Neural progenitor cell (in vitro differentiated cells): Measurements from ENCODE around the gene PMEPA1. TPM values are rescaled to one million over a fixed set of nuclear protein-coding genes. Genes with fewer than 3 reads are reported as not detected.

ENCODE experiments used
- DNase-seq: peaks from one replicate; pipeline ENCODE4 v3.0.0-alpha.2; 2016; ENCODE audit warnings: low spot score
- H2AFZ ChIP-seq: fragments of 200-600 bp; sonication (generic); replicated peaks from 2 replicates; pipeline ENCODE4 v1.6.1; 2016; ENCODE audit warnings: antibody characterized with exemption
- H3F3A ChIP-seq: fragments of 200-600 bp; sonication (generic); 2 replicates; pipeline ENCODE4 v1.6.1; 2016; ENCODE audit warnings: antibody characterized with exemption, low read depth
- H3K27ac ChIP-seq: fragments of 200-600 bp; sonication (generic); 2 replicates; pipeline ENCODE4 v1.5.1; 2016; ENCODE audit warnings: mild to moderate bottlenecking
- H3K27me3 ChIP-seq: fragments of 200-600 bp; sonication (generic); 2 replicates; pipeline ENCODE4 v1.6.1; 2016; ENCODE audit warnings: mild to moderate bottlenecking, moderate library complexity
- H3K36me3 ChIP-seq: fragments of 200-600 bp; sonication (generic); 2 replicates; pipeline ENCODE4 v1.5.1; 2016
- H3K4me1 ChIP-seq: fragments of 200-600 bp; sonication (generic); 2 replicates; pipeline ENCODE4 v1.6.1; 2016; ENCODE audit warnings: mixed run types
- H3K4me2 ChIP-seq: fragments of 200-600 bp; sonication (generic); 2 replicates; pipeline ENCODE4 v1.6.1; 2016
- H3K4me3 ChIP-seq: fragments of 200-600 bp; sonication (generic); 2 replicates; pipeline ENCODE4 v1.5.1; 2016
- H3K79me2 ChIP-seq: fragments of 200-600 bp; sonication (generic); 2 replicates; pipeline ENCODE4 v1.6.1; 2016; ENCODE audit warnings: low read depth
- H3K9ac ChIP-seq: fragments of 200-600 bp; sonication (generic); 2 replicates; pipeline ENCODE4 v1.6.1; 2016
- H3K9me3 ChIP-seq: fragments of 200-600 bp; sonication (generic); 2 replicates; pipeline ENCODE4 v1.5.1; 2016; ENCODE audit warnings: low read depth
- H4K20me1 ChIP-seq: fragments of 200-600 bp; sonication (generic); 2 replicates; pipeline ENCODE4 v1.6.1; 2016; ENCODE audit warnings: low read depth
- H3K27ac Mint-ChIP-seq: 3 replicates; pipeline ENCODE4 v1.8.0; 2021; ENCODE audit warnings: mixed read lengths
- H3K27me3 Mint-ChIP-seq: 2 replicates; pipeline ENCODE4 v1.8.0; 2022; ENCODE audit warnings: low read depth, mild to moderate bottlenecking, inconsistent platforms, moderate library complexity, mixed read lengths; ENCODE audit not compliant: insufficient read depth
- H3K36me3 Mint-ChIP-seq: 3 replicates; pipeline ENCODE4 v1.8.0; 2021; ENCODE audit warnings: mixed read lengths
- H3K4me1 Mint-ChIP-seq: 3 replicates; pipeline ENCODE4 v1.8.0; 2021; ENCODE audit warnings: mixed read lengths
- H3K4me3 Mint-ChIP-seq: 3 replicates; pipeline ENCODE4 v1.8.0; 2021; ENCODE audit warnings: mild to moderate bottlenecking, moderate library complexity, mixed read lengths
- H3K9me3 Mint-ChIP-seq: 3 replicates; pipeline ENCODE4 v1.8.0; 2020; ENCODE audit warnings: mixed read lengths
- EZH2 ChIP-seq: fragments of 200-600 bp; sonication (generic); IDR thresholded peaks from 2 replicates; pipeline ENCODE4 v1.6.1; 2017; ENCODE audit warnings: antibody characterized with exemption, mild to moderate bottlenecking, moderate library complexity
- EZH2phosphoT487 ChIP-seq: fragments of 200-600 bp; sonication (generic); IDR thresholded peaks from 2 replicates; pipeline ENCODE4 v1.6.1; 2017; ENCODE audit warnings: antibody characterized with exemption
- total RNA-seq: library from RNA; depleted of rRNA; stranded (reverse); fragments of >200 nt; gene quantifications from 2 replicates; pipeline ENCODE4 v1.2.3, GENCODE V29; 2015; ENCODE audit warnings: low replicate concordance
- TF ChIP-seq, protein P1 (sequence below): fragments of 200-600 bp; sonication (generic); IDR thresholded peaks from 2 replicates; pipeline ENCODE4 v1.5.1; 2017; ENCODE audit warnings: antibody characterized with exemption, mild to moderate bottlenecking

PMEPA1 gene
- total RNA-seq, 1 donor from 2014 or later = 1.7 TPM

DNA sequence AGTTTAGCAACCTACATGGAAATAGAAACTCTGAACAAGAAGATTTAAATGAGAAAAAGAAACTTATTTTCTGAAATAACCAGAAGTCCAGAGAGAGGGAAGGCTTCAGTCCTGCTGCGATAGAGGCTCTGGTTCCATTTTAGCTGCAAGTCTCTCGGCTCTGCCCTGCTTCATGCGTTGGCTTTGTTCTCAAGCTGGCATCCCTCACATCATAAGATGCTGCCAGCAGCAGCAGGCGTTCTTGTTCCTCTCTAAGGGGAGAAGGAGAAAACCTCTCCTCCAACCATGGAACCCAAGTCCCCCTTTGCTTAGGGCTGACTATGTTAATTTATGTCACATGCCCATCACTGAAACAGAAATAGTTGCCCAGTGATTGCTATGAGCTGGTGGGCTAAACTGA is 46.4 kb upstream of the PMEPA1 start:
- Histone ChIP-seq H3K4me1 (peaks cover 4% of the 10 kb centered on the region), H4K20me1 (no peaks in the 10 kb centered on the region), H3K9me3 (no peaks in the 10 kb centered on the region), H3K79me2 (no peaks in the 10 kb centered on the region), H3F3A (no peaks in the 10 kb centered on the region), H2AFZ (no peak overlapping the region), H3K4me2 (no peak overlapping the region), H3K4me3 (no peak overlapping the region), H3K36me3 (no peaks in the 10 kb centered on the region), H3K27ac (no peak overlapping the region), H3K27me3 (no peaks in the 10 kb centered on the region), H3K9ac (no peak overlapping the region)
- TF ChIP-seq EZH2 = no peak
- no peak for TF ChIP-seq EZH2phosphoT487
- TF ChIP-seq, protein P1, sequence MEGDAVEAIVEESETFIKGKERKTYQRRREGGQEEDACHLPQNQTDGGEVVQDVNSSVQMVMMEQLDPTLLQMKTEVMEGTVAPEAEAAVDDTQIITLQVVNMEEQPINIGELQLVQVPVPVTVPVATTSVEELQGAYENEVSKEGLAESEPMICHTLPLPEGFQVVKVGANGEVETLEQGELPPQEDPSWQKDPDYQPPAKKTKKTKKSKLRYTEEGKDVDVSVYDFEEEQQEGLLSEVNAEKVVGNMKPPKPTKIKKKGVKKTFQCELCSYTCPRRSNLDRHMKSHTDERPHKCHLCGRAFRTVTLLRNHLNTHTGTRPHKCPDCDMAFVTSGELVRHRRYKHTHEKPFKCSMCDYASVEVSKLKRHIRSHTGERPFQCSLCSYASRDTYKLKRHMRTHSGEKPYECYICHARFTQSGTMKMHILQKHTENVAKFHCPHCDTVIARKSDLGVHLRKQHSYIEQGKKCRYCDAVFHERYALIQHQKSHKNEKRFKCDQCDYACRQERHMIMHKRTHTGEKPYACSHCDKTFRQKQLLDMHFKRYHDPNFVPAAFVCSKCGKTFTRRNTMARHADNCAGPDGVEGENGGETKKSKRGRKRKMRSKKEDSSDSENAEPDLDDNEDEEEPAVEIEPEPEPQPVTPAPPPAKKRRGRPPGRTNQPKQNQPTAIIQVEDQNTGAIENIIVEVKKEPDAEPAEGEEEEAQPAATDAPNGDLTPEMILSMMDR = no peak
- H3K36me3 Mint-ChIP-seq = no peaks in the 10 kb centered on the region
- H3K9me3 Mint-ChIP-seq = peaks cover 2% of the 10 kb centered on the region
- H3K4me1 Mint-ChIP-seq = peaks cover 10% of the 10 kb centered on the region
- peaks cover 4% of the 10 kb centered on the region for H3K27me3 Mint-ChIP-seq
- no peak overlapping the region for H3K4me3 Mint-ChIP-seq
- no peak overlapping the region for H3K27ac Mint-ChIP-seq
- no peak for DNase-seq

- H3K9me3 ChIP-seq = no peaks in the 10 kb centered on the region
- DNase-seq = no peak
- Mint-ChIP-seq H3K4me1 (peaks cover 10% of the 10 kb centered on the region), H3K36me3 (no peaks in the 10 kb centered on the region), H3K4me3 (no peak overlapping the region), H3K27ac (no peak overlapping the region), H3K27me3 (peaks cover 4% of the 10 kb centered on the region), H3K9me3 (peaks cover 2% of the 10 kb centered on the region)
- H3K27ac ChIP-seq = no peak overlapping the region
- TF ChIP-seq EZH2phosphoT487 (no peak), EZH2 (no peak)
- TF ChIP-seq, protein P1 = no peak
- no peak overlapping the region for H3K4me2 ChIP-seq
- H3K4me1 ChIP-seq = peaks cover 4% of the 10 kb centered on the region
- H3K79me2 ChIP-seq = no peaks in the 10 kb centered on the region
- no peak overlapping the region for H2AFZ ChIP-seq
- H3F3A ChIP-seq = no peaks in the 10 kb centered on the region
- no peaks in the 10 kb centered on the region for H4K20me1 ChIP-seq
- H3K27me3 ChIP-seq = no peaks in the 10 kb centered on the region
- H3K4me3 ChIP-seq = no peak overlapping the region
- no peak overlapping the region for H3K9ac ChIP-seq
- no peaks in the 10 kb centered on the region for H3K36me3 ChIP-seq
Observed at GRCh38 chr20:57755609-57756008, 45.8 kb upstream of the PMEPA1 start.

- H3K4me1 ChIP-seq = no peaks in the 10 kb centered on the region
- H3K4me3 ChIP-seq = no peak overlapping the region
- H3K27ac ChIP-seq = no peak overlapping the region
- no peaks in the 10 kb centered on the region for H3K9me3 ChIP-seq
- H3K4me2 ChIP-seq = no peak overlapping the region
- TF ChIP-seq EZH2 (no peak), EZH2phosphoT487 (no peak)
- TF ChIP-seq, protein P1 = no peak
- no peaks in the 10 kb centered on the region for H4K20me1 ChIP-seq
- DNase-seq = no peak
- H3K79me2 ChIP-seq = no peaks in the 10 kb centered on the region
- Mint-ChIP-seq H3K4me1 (no peaks in the 10 kb centered on the region), H3K4me3 (no peak overlapping the region), H3K27ac (no peak overlapping the region), H3K27me3 (peaks cover 4% of the 10 kb centered on the region), H3K36me3 (no peaks in the 10 kb centered on the region), H3K9me3 (peaks cover 2% of the 10 kb centered on the region)
- H2AFZ ChIP-seq = no peak overlapping the region
- no peaks in the 10 kb centered on the region for H3K36me3 ChIP-seq
- no peaks in the 10 kb centered on the region for H3K27me3 ChIP-seq
- H3F3A ChIP-seq = no peaks in the 10 kb centered on the region
- H3K9ac ChIP-seq = no peak overlapping the region
Observed at GRCh38 chr20:57754190-57754589, 44.4 kb upstream of the PMEPA1 start.
